Mesendoderm (in vitro differentiated cells): ENCODE measurements around the gene HILPDA.
A peak's percentile ranks its signal among the peaks of the same experiment; 100 is the strongest.
"Not testable (repeated sequence)": the region's sequence is repeated elsewhere in the genome, so short reads cannot be mapped to it uniquely, and the experiment has no call there.

ENCODE experiments used
- DNase-seq: peaks from one replicate; pipeline ENCODE4 v3.0.0; 2013
- H2AK5ac ChIP-seq: 2 replicates; pipeline ENCODE4 v1.6.1; 2013; ENCODE audit warnings: low read length, inconsistent platforms
- H2BK120ac ChIP-seq: 2 replicates; pipeline ENCODE4 v1.6.1; 2013; ENCODE audit warnings: low read depth, mild to moderate bottlenecking, low read length, moderate library complexity, mixed read lengths
- H2BK15ac ChIP-seq: replicated peaks from 2 replicates; pipeline ENCODE4 v1.6.1; 2013; ENCODE audit warnings: low read depth, mild to moderate bottlenecking, moderate library complexity
- H2BK5ac ChIP-seq: 2 replicates; pipeline ENCODE4 v1.6.1; 2013; ENCODE audit warnings: low read length, inconsistent platforms
- H3K18ac ChIP-seq: 2 replicates; pipeline ENCODE4 v1.6.1; 2013; ENCODE audit warnings: mild to moderate bottlenecking, low read length, mixed read lengths
- H3K23ac ChIP-seq: one replicate; pipeline ENCODE4 v1.6.1; 2013; ENCODE audit warnings: low read length
- H3K27ac ChIP-seq: 2 replicates; pipeline ENCODE4 v1.5.1; 2013; ENCODE audit warnings: low read depth, mild to moderate bottlenecking, inconsistent platforms, low read length, moderate library complexity
- H3K27me3 ChIP-seq: 2 replicates; pipeline ENCODE4 v1.6.1; 2013; ENCODE audit warnings: low read length, control low read depth, mild to moderate bottlenecking, inconsistent platforms; ENCODE audit not compliant: insufficient read depth, poor library complexity
- H3K36me3 ChIP-seq: 2 replicates; pipeline ENCODE4 v1.6.1; 2013; ENCODE audit warnings: low read length, inconsistent platforms; ENCODE audit not compliant: control insufficient read depth, insufficient read depth
- H3K4ac ChIP-seq: one replicate; pipeline ENCODE4 v1.6.1; 2013; ENCODE audit warnings: low read depth, mild to moderate bottlenecking, low read length, moderate library complexity
- H3K4me1 ChIP-seq: 2 replicates; pipeline ENCODE4 v1.6.1; 2013; ENCODE audit warnings: low read depth, low read length, inconsistent platforms; ENCODE audit not compliant: control insufficient read depth
- H3K4me2 ChIP-seq: 2 replicates; pipeline ENCODE4 v1.6.1; 2013; ENCODE audit warnings: low read length
- H3K4me3 ChIP-seq: 2 replicates; pipeline ENCODE4 v1.5.1; 2013; ENCODE audit warnings: mild to moderate bottlenecking, low read length
- H3K56ac ChIP-seq: one replicate; pipeline ENCODE4 v1.6.1; 2013; ENCODE audit warnings: low read length
- H3K79me1 ChIP-seq: 2 replicates; pipeline ENCODE4 v1.6.1; 2013; ENCODE audit warnings: low read length, inconsistent platforms
- H3K79me2 ChIP-seq: 2 replicates; pipeline ENCODE4 v1.6.1; 2013; ENCODE audit warnings: mild to moderate bottlenecking, low read length; ENCODE audit not compliant: control insufficient read depth, insufficient read depth
- H3K9ac ChIP-seq: 2 replicates; pipeline ENCODE4 v1.6.1; 2013; ENCODE audit warnings: low read length, inconsistent platforms
- H4K5ac ChIP-seq: one replicate; pipeline ENCODE4 v1.6.1; 2013; ENCODE audit warnings: low read length
- H4K8ac ChIP-seq: one replicate; pipeline ENCODE4 v1.6.1; 2013; ENCODE audit warnings: low read depth, mild to moderate bottlenecking, control low read depth, low read length, moderate library complexity
- WGBS: extraction: QIAGEN DNeasy Blood & Tissue Kit; methylation state at CpG from one replicate; pipeline ENCODE4 v1.1.7; 2013; ENCODE audit warnings: low lambda C conversion rate, missing lambda C conversion rate; ENCODE audit not compliant: insufficient coverage; ENCODE audit errors: extremely low coverage; 5-methylcytosine and 5-hydroxymethylcytosine counted together

HILPDA gene

GRCh38 chr7:128459394-128459878 is 3.8 kb downstream of the HILPDA start:
- Histone ChIP-seq H3K27me3 (no peaks in the 10 kb centered on the region), H3K79me1 (peaks cover 19% of the 10 kb centered on the region), H3K79me2 (peaks cover 27% of the 10 kb centered on the region), H3K56ac (peak overlapping the region; percentile 15), H3K4me1 (peaks cover 7% of the 10 kb centered on the region), H2BK5ac (no peak overlapping the region), H4K5ac (no peak overlapping the region), H2AK5ac (no peak overlapping the region), H2BK120ac (no peak overlapping the region), H3K36me3 (no peaks in the 10 kb centered on the region), H3K23ac (no peak overlapping the region), H3K27ac (no peak overlapping the region), H2BK15ac (no peak overlapping the region), H3K18ac (no peak overlapping the region), H3K4me3 (no peak overlapping the region), H3K4me2 (no peak overlapping the region), H3K9ac (peak overlapping the region; percentile 32), H3K4ac (no peak overlapping the region), H4K8ac (no peak overlapping the region)
- peak; percentile 87 for DNase-seq
- no CpG with 5 or more reads among the region's 5 CpGs for WGBS

DNA sequence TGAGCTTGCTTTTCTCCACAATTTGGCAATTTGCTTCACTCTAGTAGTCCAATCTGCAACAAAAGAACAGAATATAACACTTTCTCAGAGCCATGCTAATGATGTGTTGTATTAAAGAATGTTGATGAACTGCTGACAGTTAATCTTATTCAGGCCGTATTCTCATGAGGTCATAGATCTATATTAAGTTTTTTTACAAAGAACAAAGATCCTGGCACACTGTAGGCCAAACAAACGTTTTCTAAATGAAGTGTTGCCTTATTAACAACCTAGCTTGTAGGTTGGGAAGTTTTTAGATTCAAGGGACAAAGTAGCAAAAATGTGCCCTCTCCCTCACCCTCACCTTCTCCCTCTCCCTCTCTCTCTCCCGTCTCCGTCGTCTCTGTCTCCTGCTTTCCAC is 6.8 kb downstream of the HILPDA start:
- Histone ChIP-seq H3K27ac (no peak overlapping the region), H3K4ac (no peak overlapping the region), H3K56ac (no peak overlapping the region), H3K79me2 (peaks cover 14% of the 10 kb centered on the region), H3K4me3 (no peak overlapping the region), H3K23ac (no peak overlapping the region), H3K9ac (no peak overlapping the region), H4K8ac (no peak overlapping the region), H2BK5ac (no peak overlapping the region), H3K36me3 (no peaks in the 10 kb centered on the region), H2AK5ac (no peak overlapping the region), H2BK120ac (no peak overlapping the region), H3K79me1 (peaks cover 14% of the 10 kb centered on the region), H3K27me3 (no peaks in the 10 kb centered on the region), H3K18ac (no peak overlapping the region), H3K4me1 (peaks cover 2% of the 10 kb centered on the region), H2BK15ac (no peak overlapping the region), H4K5ac (no peak overlapping the region), H3K4me2 (no peak overlapping the region)
- WGBS, result no CpG with 5 or more reads among the region's 5 CpGs
- no peak for DNase-seq

- not testable (repeated sequence) for H3K27me3 ChIP-seq, H3K9ac ChIP-seq, H3K4ac ChIP-seq, H3K4me1 ChIP-seq, H4K5ac ChIP-seq, H2BK15ac ChIP-seq, H2AK5ac ChIP-seq, H3K56ac ChIP-seq, H3K23ac ChIP-seq, H3K4me3 ChIP-seq, H2BK120ac ChIP-seq, H3K18ac ChIP-seq, H3K79me2 ChIP-seq, H3K4me2 ChIP-seq, H3K36me3 ChIP-seq, H2BK5ac ChIP-seq, H3K79me1 ChIP-seq, H3K27ac ChIP-seq, DNase-seq, H4K8ac ChIP-seq
- WGBS, result no CpG with 5 or more reads among the region's 30 CpGs
These were observed 7.7 kb downstream of the HILPDA start for GRCh38 chr7:128463345-128463744.

DNA sequence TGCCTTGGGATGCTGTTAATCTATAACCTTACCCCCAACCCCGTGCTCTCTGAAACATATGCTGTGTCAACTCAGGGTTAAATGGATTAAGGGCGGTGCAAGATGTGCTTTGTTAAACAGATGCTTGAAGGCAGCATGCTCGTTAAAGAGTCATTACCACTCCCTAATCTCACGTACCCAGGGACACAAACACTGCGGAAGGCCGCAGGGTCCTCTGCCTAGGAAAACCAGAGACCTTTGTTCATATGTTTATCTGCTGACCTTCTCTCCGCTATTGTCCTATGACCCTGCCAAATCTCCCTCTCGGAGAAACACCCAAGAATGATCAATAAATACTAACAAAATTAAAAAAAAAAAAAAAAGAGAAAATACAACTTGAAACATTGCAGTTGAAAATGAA is 8.3 kb downstream of the HILPDA start:
- not testable (repeated sequence) for H3K79me1 ChIP-seq, H3K27me3 ChIP-seq, H3K27ac ChIP-seq, H2AK5ac ChIP-seq, H2BK15ac ChIP-seq, H3K56ac ChIP-seq, H3K4me2 ChIP-seq, H3K36me3 ChIP-seq, H4K5ac ChIP-seq, H3K9ac ChIP-seq, H2BK120ac ChIP-seq, H2BK5ac ChIP-seq, H3K4me3 ChIP-seq, H3K4me1 ChIP-seq, H4K8ac ChIP-seq, H3K23ac ChIP-seq, DNase-seq, H3K18ac ChIP-seq, H3K79me2 ChIP-seq, H3K4ac ChIP-seq
- no CpG with 5 or more reads among the region's 8 CpGs for WGBS

GRCh38 chr7:128466871-128467270 is 11.2 kb downstream of the HILPDA start:
- H4K8ac ChIP-seq, H3K27me3 ChIP-seq, H4K5ac ChIP-seq, H3K4ac ChIP-seq, H2BK5ac ChIP-seq, H2BK120ac ChIP-seq, H3K4me1 ChIP-seq, H2AK5ac ChIP-seq, H3K18ac ChIP-seq, H3K23ac ChIP-seq, H3K4me3 ChIP-seq, H3K79me2 ChIP-seq, H3K4me2 ChIP-seq, H3K79me1 ChIP-seq, H3K27ac ChIP-seq, H3K56ac ChIP-seq, H3K36me3 ChIP-seq, H2BK15ac ChIP-seq, DNase-seq, H3K9ac ChIP-seq: not testable (repeated sequence)
